A549 treated with Mapracorat at 1 μM for 4 hours (cell line): ENCODE data around the gene ZGLP1. TPM values are rescaled to one million over a fixed set of nuclear protein-coding genes. Genes with fewer than 3 reads are reported as not detected.

Source experiments
- total RNA-seq: library from RNA; stranded (reverse); fragments of 200-300 nt; extraction: Qiagen RNA extraction; gene quantifications from 5 replicates; pipeline ENCODE4 v1.2.3, GENCODE V29; 2022

Gene ZGLP1
- total RNA-seq: 1.3 to 2.4 TPM (median 1.9 TPM) in 5 replicates

DNA sequence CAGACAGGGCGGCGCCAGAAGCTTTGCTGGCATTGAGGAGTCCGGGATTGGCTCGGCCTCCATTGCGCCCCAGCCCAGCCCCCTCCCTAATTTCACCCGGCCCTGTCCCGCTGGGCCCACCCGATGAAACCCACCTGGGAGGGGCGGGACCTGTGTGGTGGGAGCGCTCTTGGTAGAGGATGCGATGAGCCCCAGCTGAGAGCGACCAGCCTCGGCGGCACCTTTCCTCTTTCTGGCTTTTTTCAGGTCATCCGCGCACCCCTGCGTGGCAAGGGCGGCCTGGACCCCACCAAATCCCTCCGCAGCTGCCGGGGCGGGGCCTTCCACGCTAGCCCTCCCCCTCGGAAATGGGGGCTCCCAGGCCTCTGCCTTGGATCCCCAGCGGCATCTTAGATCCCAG lies at the start of gene ZGLP1:
Gene ZGLP1 (minus strand): TSS at position 393 of the 400 bp plus-strand sequence.

GRCh38 chr19:10339380-10339960 lies 29.9 kb upstream of the ZGLP1 start, which contains the start of gene ICAM3:
Gene ICAM3 (minus strand): TSS chr19:10339624. CDS start chr19:10339614, 10 bp downstream.

GRCh38 chr19:10332965-10333757 lies 23.5 kb upstream of the ZGLP1 start, which contains the start of gene RAVER1:
Gene RAVER1 (minus strand): TSS chr19:10333529. CDS start chr19:10333507, 22 bp downstream.

GRCh38 chr19:10315335-10316214 lies 6.0 kb upstream of the ZGLP1 start, which contains the start of gene FDX2:
Gene FDX2 (minus strand): TSS chr19:10316015. CDS start chr19:10315996, 19 bp downstream.

DNA sequence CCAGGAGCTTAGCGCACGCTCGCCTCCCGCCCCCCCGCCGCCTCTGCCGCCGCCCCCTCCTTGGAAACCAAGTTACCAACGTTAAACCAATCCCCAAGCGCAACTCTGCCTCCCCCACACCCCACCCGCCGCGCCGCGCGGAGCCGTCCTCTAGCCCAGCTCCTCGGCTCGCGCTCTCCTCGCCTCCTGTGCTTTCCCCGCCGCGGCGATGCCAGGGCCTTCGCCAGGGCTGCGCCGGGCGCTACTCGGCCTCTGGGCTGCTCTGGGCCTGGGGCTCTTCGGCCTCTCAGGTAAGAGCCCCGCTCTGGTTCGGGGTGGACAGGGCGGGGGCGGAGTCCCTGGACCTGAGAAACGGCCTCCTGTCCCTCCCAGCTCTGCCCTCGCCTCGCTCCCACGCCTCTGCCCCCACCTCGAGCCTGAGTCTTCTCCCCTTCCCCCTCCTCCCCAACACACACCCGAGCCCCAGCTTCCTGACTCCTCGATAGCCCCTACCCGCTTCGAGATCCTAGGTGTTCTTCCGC lies 19.7 kb downstream of the ZGLP1 start, which contains the start of gene ICAM5:
Gene ICAM5 (plus strand): TSS at position 117 of the 521 bp plus-strand sequence. CDS start 92 bp downstream, at position 209.

DNA sequence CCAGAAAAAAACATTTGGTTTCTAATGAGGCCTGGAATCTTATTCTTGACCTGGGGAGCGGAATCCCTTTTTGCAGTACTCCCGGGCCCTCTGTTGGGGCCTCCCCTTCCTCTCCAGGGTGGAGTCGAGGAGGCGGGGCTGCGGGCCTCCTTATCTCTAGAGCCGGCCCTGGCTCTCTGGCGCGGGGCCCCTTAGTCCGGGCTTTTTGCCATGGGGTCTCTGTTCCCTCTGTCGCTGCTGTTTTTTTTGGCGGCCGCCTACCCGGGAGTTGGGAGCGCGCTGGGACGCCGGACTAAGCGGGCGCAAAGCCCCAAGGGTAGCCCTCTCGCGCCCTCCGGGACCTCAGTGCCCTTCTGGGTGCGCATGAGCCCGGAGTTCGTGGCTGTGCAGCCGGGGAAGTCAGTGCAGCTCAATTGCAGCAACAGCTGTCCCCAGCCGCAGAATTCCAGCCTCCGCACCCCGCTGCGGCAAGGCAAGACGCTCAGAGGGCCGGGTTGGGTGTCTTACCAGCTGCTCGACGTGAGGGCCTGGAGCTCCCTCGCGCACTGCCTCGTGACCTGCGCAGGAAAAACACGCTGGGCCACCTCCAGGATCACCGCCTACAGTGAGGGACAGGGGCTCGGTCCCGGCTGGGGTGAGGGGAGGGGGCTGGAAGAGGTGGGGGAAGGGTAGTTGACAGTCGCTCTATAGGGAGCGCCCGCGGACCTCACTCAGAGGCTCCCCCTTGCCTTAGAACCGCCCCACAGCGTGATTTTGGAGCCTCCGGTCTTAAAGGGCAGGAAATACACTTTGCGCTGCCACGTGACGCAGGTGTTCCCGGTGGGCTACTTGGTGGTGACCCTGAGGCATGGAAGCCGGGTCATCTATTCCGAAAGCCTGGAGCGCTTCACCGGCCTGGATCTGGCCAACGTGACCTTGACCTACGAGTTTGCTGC lies 22.5 kb downstream of the ZGLP1 start, which contains the start of gene ICAM4:
Gene ICAM4 (plus strand): TSS at position 153 of the 935 bp plus-strand sequence. CDS start 58 bp downstream, at position 211.

DNA sequence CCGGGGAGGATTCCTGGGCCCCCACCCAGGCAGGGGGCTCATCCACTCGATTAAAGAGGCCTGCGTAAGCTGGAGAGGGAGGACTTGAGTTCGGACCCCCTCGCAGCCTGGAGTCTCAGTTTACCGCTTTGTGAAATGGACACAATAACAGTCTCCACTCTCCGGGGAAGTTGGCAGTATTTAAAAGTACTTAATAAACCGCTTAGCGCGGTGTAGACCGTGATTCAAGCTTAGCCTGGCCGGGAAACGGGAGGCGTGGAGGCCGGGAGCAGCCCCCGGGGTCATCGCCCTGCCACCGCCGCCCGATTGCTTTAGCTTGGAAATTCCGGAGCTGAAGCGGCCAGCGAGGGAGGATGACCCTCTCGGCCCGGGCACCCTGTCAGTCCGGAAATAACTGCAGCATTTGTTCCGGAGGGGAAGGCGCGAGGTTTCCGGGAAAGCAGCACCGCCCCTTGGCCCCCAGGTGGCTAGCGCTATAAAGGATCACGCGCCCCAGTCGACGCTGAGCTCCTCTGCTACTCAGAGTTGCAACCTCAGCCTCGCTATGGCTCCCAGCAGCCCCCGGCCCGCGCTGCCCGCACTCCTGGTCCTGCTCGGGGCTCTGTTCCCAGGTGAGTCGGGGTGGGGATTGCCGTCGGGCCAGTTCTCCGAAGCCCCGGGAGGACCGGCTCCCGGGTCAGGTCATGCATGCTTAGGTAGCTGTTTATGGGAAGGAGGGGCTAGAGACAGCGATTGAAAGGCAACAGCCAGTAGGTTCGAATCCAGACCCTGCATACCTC lies 38.8 kb downstream of the ZGLP1 start, which contains the start of gene ICAM1:
Gene ICAM1 (plus strand): TSS at position 505 of the 779 bp plus-strand sequence. CDS start 40 bp downstream, at position 545.

Other genes with a start within 250 kb of the ZGLP1 start
- 6.8 to 8.4 TPM (median 7.3 TPM) in 5 replicates for gene SHFL, start 223.5 kb downstream of the ZGLP1 start, total RNA-seq
- 0.15 TPM in 1 of 5 replicates, not detected in the others for gene ANGPTL6, start 207.1 kb downstream of the ZGLP1 start, total RNA-seq
- gene PPAN, start 203.5 kb downstream of the ZGLP1 start, total RNA-seq: 39.7 to 63.3 TPM (median 52.5 TPM) in 5 replicates
- gene P2RY11, start 198.1 kb downstream of the ZGLP1 start, total RNA-seq: 4.8 to 12.3 TPM (median 7.9 TPM) in 5 replicates
- gene EIF3G, start 189.9 kb downstream of the ZGLP1 start, total RNA-seq: 150 to 182 TPM (median 154 TPM) in 5 replicates
- 52.4 to 68.4 TPM (median 59.6 TPM) in 5 replicates for gene DNMT1, start 114.9 kb downstream of the ZGLP1 start, total RNA-seq
- 0.75 to 1.1 TPM (median 0.78 TPM) in 5 replicates for gene S1PR2, start 78.5 kb downstream of the ZGLP1 start, total RNA-seq
- 59.3 to 80.0 TPM (median 72.9 TPM) in 5 replicates for gene MRPL4, start 57.6 kb downstream of the ZGLP1 start, total RNA-seq
- gene ICAM1, start 38.7 kb downstream of the ZGLP1 start, total RNA-seq: 3.4 to 5.0 TPM (median 4.4 TPM) in 5 replicates
- gene ICAM4, start 22.9 kb downstream of the ZGLP1 start, total RNA-seq: not detected in 5 replicates
- 0.29 to 1.4 TPM (median 1.1 TPM) in 5 replicates for gene ICAM5, start 19.9 kb downstream of the ZGLP1 start, total RNA-seq
- gene FDX2, start 6.2 kb upstream of the ZGLP1 start, total RNA-seq: 23.7 to 43.6 TPM (median 32.4 TPM) in 5 replicates
- gene RAVER1, start 23.7 kb upstream of the ZGLP1 start, total RNA-seq: 19.6 to 27.9 TPM (median 27.6 TPM) in 5 replicates
- 5.4 to 10.2 TPM (median 8.5 TPM) in 5 replicates for gene ICAM3, start 29.8 kb upstream of the ZGLP1 start, total RNA-seq
- 28.5 to 52.2 TPM (median 42.1 TPM) in 5 replicates for gene TYK2, start 70.8 kb upstream of the ZGLP1 start, total RNA-seq
- gene CDC37, start 93.7 kb upstream of the ZGLP1 start, total RNA-seq: 167 to 206 TPM (median 175 TPM) in 5 replicates
- gene PDE4A, start 110.7 kb upstream of the ZGLP1 start, total RNA-seq: 3.5 to 4.7 TPM (median 4.3 TPM) in 5 replicates
- 47.6 to 59.3 TPM (median 55.4 TPM) in 5 replicates for gene KEAP1, start 193.5 kb upstream of the ZGLP1 start, total RNA-seq
- 1.2 to 2.0 TPM (median 1.5 TPM) in 5 replicates for gene S1PR5, start 207.6 kb upstream of the ZGLP1 start, total RNA-seq
- gene ATG4D, start 234.1 kb upstream of the ZGLP1 start, total RNA-seq: 15.2 to 25.8 TPM (median 20.7 TPM) in 5 replicates